C4-2B (cell line): ENCODE measurements around the gene CRYAA.

ENCODE experiments used
- CTCF ChIP-seq: fragments of 450-650 bp; conservative IDR thresholded peaks from 2 replicates; pipeline ENCODE4 v1.5.1; 2017; ENCODE audit warnings: mild to moderate bottlenecking
- ZFX ChIP-seq: fragments of 450-650 bp; IDR thresholded peaks from 2 replicates; pipeline ENCODE4 v1.6.1; 2017

- no peak for TF ChIP-seq CTCF
- no peak for TF ChIP-seq ZFX
These were observed 23.2 kb downstream of the CRYAA start for GRCh38 chr21:43191971-43192370.
